ENCODE results near the gene TRIM42. TPM values are rescaled to one million over a fixed set of nuclear protein-coding genes. Genes with fewer than 3 reads are reported as not detected.

Gene TRIM42
- not detected for total RNA-seq

GRCh38 chr3:140677764-140678163 is at the start of gene TRIM42:
TSS of gene TRIM42 (plus strand) at chr3:140678064. CDS start at chr3:140678230, 166 bp downstream.

